Smooth muscle cell (in vitro differentiated cells): ENCODE measurements around the gene HSPA12A. TPM values are rescaled to one million over a fixed set of nuclear protein-coding genes. Genes with fewer than 3 reads are reported as not detected.

Source experiments
- DNase-seq: peaks from one replicate; lab custom pipeline; 2025; ENCODE audit not compliant: unreplicated experiment; lab: John Stamatoyannopoulos, UW
- H2AFZ ChIP-seq: fragments of 200-600 bp; sonication (generic); 2 replicates; pipeline ENCODE4 v1.6.0; 2016; ENCODE audit warnings: antibody characterized with exemption, low read depth, mild to moderate bottlenecking
- H3F3A ChIP-seq: fragments of 200-600 bp; sonication (generic); 2 replicates; pipeline ENCODE4 v1.6.0; 2017; ENCODE audit warnings: antibody characterized with exemption, low read depth
- H3K27ac ChIP-seq: fragments of 200-600 bp; sonication (generic); 2 replicates; pipeline ENCODE4 v1.5.1; 2016; ENCODE audit warnings: low read depth, mild to moderate bottlenecking
- H3K27me3 ChIP-seq: fragments of 200-600 bp; sonication (generic); 2 replicates; pipeline ENCODE4 v1.6.1; 2016; ENCODE audit warnings: low read depth, mild to moderate bottlenecking
- H3K36me3 ChIP-seq: fragments of 200-600 bp; sonication (generic); 2 replicates; pipeline ENCODE4 v1.5.1; 2016; ENCODE audit warnings: low read depth
- H3K4me1 ChIP-seq: fragments of 200-600 bp; sonication (generic); 2 replicates; pipeline ENCODE4 v1.5.1; 2016; ENCODE audit warnings: low read depth
- H3K4me2 ChIP-seq: fragments of 200-600 bp; sonication (generic); 2 replicates; pipeline ENCODE4 v1.6.0; 2016; ENCODE audit warnings: mild to moderate bottlenecking
- H3K4me3 ChIP-seq: fragments of 200-600 bp; sonication (generic); 2 replicates; pipeline ENCODE4 v1.5.1; 2016; ENCODE audit warnings: mild to moderate bottlenecking
- H3K79me2 ChIP-seq: fragments of 200-600 bp; sonication (generic); 2 replicates; pipeline ENCODE4 v1.6.0; 2016; ENCODE audit warnings: low read depth, mild to moderate bottlenecking
- H3K9ac ChIP-seq: fragments of 200-600 bp; sonication (generic); 2 replicates; pipeline ENCODE4 v1.6.0; 2016; ENCODE audit warnings: low read depth
- H3K9me3 ChIP-seq: fragments of 200-600 bp; sonication (generic); replicated peaks from 2 replicates; pipeline ENCODE4 v1.5.1; 2016; ENCODE audit warnings: low read depth
- H4K20me1 ChIP-seq: fragments of 200-600 bp; sonication (generic); 2 replicates; pipeline ENCODE4 v1.6.0; 2016; ENCODE audit warnings: low read depth
- CTCF ChIP-seq: fragments of 200-600 bp; sonication (generic); IDR thresholded peaks from 2 replicates; pipeline ENCODE4 v1.5.1; 2017; ENCODE audit warnings: borderline replicate concordance, mild to moderate bottlenecking, antibody characterized with exemption; ENCODE audit not compliant: insufficient read depth, poor library complexity, severe bottlenecking
- WGBS: methylation state at CpG from one replicate; pipeline ENCODE4 v1.1.7; 2016; ENCODE audit warnings: low lambda C conversion rate; 5-methylcytosine and 5-hydroxymethylcytosine counted together
- polyA plus RNA-seq: library from polyadenylated mRNA; unstranded; fragments of >200 nt; fragmentation: Nextera tagmentation; extraction: Ambion mirVana; gene quantifications from 2 replicates; pipeline ENCODE4 v1.2.1, GENCODE V29; 2016
- total RNA-seq: library from RNA; depleted of rRNA; stranded (reverse); fragments of >200 nt; gene quantifications from 2 replicates; pipeline ENCODE4 v1.2.3, GENCODE V29; 2014

The HSPA12A gene
- total and polyA plus RNA-seq, 2 experiments from 2014 or later = 5.3 to 6.4 TPM

DNA sequence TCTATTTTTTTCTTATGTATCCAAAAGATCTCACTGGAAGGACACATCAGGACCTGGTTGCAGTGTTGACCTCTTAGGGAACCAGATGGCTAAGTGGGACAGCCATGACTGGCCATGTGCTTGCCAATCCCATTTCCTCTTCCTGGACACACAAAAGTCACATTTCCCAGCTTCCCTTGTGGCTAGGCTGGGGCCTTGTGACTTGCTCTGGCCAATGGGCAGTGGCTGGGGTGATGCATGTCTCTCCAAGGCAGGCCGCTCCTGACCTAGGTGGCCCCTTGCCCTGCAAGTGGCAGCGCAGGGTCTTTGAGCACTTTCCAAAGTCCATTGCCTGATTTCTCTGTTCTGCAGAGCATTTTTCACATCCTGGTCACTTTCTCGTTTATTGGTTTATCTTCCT is 41.7 kb upstream of the HSPA12A start:
- Histone ChIP-seq H2AFZ (no peak overlapping the region), H3K4me1 (peaks cover 3% of the 10 kb centered on the region), H3K4me2 (no peak overlapping the region), H3F3A (no peaks in the 10 kb centered on the region), H3K9me3 (no peaks in the 10 kb centered on the region), H3K9ac (no peak overlapping the region), H3K27me3 (no peaks in the 10 kb centered on the region), H3K27ac (no peak overlapping the region), H3K4me3 (no peak overlapping the region), H3K79me2 (no peaks in the 10 kb centered on the region), H4K20me1 (no peaks in the 10 kb centered on the region), H3K36me3 (no peaks in the 10 kb centered on the region)
- TF ChIP-seq CTCF = no peak
- 97% methylated on average over 3 of the region's 3 CpGs for WGBS
- no peak for DNase-seq

DNA sequence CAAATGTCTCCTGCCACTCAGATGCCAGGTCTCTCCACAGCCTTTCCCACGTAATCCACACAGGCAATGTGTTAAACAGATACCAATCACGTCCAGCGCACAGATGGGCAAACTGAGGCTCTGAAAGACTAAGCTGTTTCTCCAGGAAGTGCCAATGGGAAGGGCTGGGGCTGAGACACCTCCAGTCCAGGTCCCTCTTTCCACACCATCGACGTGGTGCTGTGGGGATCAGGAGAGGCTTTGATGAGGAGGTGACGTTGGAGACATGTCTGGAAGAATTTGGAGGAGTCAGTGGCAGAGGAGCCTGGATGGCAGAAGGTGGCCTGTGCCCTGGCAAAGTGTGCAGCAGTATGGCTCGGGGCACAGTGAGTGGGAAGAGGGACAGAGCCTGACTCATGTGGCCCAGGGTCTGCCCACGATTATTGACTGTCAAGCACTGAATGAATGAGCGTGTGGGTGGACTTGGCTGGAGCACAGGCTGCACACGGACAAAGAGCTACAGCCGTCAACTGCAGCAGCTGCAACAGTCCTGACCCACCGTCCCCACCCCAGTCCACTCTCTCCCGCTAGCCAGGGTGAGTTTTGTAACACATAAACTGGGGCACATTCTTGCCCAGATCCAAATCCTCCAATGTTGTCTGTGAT is 40.8 kb upstream of the HSPA12A start:
- Histone ChIP-seq H3K4me3 (no peak overlapping the region), H3K27me3 (no peaks in the 10 kb centered on the region), H3K36me3 (no peaks in the 10 kb centered on the region), H3K9me3 (no peaks in the 10 kb centered on the region), H3K27ac (no peak overlapping the region), H3K4me2 (no peak overlapping the region), H2AFZ (no peak overlapping the region), H3F3A (no peaks in the 10 kb centered on the region), H3K9ac (no peak overlapping the region), H3K79me2 (no peaks in the 10 kb centered on the region), H3K4me1 (peaks cover 3% of the 10 kb centered on the region), H4K20me1 (no peaks in the 10 kb centered on the region)
- DNase-seq = no peak
- no peak for TF ChIP-seq CTCF
- WGBS = 55% methylated on average over 13 of the region's 13 CpGs

DNA sequence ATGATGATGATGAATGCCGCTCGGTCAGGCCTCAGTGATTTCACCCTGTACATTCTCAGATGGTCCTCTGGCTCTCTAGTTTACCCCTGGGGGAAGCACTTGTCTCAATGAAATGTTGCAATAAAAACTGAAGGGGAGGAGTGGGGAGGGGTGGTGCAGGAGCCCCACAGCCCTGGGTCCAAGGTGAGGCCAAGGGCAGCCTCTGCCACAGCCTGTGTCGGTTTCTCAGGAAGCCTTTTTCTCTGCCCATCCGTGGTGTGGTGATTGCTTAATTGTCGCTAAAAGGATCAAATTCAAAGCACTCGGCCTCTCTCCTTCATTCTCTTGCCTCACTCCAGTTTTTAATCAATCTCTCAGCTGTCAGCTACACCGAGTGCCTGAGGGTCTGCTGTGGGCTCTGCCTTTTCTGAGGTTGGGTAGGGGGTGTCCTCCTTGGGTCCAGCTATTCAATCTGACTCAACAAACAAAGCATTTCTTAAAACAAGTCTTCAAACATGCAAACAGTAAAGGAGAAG is 39.1 kb upstream of the HSPA12A start:
- TF ChIP-seq CTCF = no peak
- H4K20me1 ChIP-seq = no peaks in the 10 kb centered on the region
- no peaks in the 10 kb centered on the region for H3K27me3 ChIP-seq
- H3K4me3 ChIP-seq = no peak overlapping the region
- H3F3A ChIP-seq = no peaks in the 10 kb centered on the region
- no peaks in the 10 kb centered on the region for H3K9me3 ChIP-seq
- no peak overlapping the region for H3K27ac ChIP-seq
- H3K79me2 ChIP-seq = no peaks in the 10 kb centered on the region
- H3K36me3 ChIP-seq = no peaks in the 10 kb centered on the region
- 92% methylated on average over 7 of the region's 7 CpGs for WGBS
- no peak overlapping the region for H3K4me2 ChIP-seq
- no peaks in the 10 kb centered on the region for H3K4me1 ChIP-seq
- DNase-seq = no peak
- H3K9ac ChIP-seq = no peak overlapping the region
- no peak overlapping the region for H2AFZ ChIP-seq

- Histone ChIP-seq H3K4me1 (no peaks in the 10 kb centered on the region), H3K4me2 (no peak overlapping the region), H3K27ac (no peak overlapping the region), H3K79me2 (no peaks in the 10 kb centered on the region), H4K20me1 (no peaks in the 10 kb centered on the region), H3K9ac (no peak overlapping the region), H3K9me3 (no peaks in the 10 kb centered on the region), H3F3A (no peaks in the 10 kb centered on the region), H3K4me3 (no peak overlapping the region), H3K27me3 (no peaks in the 10 kb centered on the region), H2AFZ (no peak overlapping the region), H3K36me3 (no peaks in the 10 kb centered on the region)
- WGBS = 97% methylated on average over 3 of the region's 3 CpGs
- no peak for TF ChIP-seq CTCF
- no peak for DNase-seq
Observed at GRCh38 chr10:116780691-116781205, 38.4 kb upstream of the HSPA12A start.
